Mammary epithelial cell (primary cell): ENCODE measurements around the gene HSD17B12.

Experiments
- EZH2 ChIP-seq: IDR thresholded peaks from 2 replicates; pipeline ENCODE4 v1.6.1; 2012; ENCODE audit warnings: low read length, inconsistent platforms, borderline replicate concordance
- TF ChIP-seq, protein P1 (sequence below), 2 donors: IDR thresholded peaks in 1 of 2; conservative IDR thresholded peaks in 1 of 2; 2 replicates each; pipeline ENCODE4 v1.5.1; 2011 to 2012; ENCODE audit warnings: inconsistent platforms in 2 of 2, low read length in 2 of 2, mild to moderate bottlenecking in 2 of 2, control low read depth in 1 of 2, low read depth in 1 of 2; ENCODE audit not compliant: insufficient read depth in 1 of 2; ENCODE audit errors: extremely low read depth in 1 of 2

DNA sequence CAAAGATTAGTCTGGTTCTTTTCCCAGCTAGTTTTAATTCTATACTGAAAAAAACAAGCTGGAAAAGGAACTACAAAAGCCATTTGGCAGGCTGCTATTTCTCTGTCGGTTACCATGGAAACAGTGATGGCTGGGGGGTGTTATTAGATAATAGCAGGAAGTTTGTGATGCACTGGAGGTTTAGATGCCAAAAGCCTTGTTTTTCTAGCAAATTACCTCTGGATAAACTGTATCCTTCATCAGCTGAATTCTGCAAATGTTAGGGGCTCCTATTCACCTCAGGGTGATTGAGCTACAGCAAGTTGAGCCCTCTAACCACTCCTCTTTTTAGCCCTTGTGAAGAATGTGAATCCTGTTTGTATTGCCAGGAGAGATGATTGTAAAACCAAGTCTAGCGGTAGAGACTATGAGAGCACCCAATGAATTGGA lies 225.3 kb downstream of the HSD17B12 start:
- TF ChIP-seq, protein P1, sequence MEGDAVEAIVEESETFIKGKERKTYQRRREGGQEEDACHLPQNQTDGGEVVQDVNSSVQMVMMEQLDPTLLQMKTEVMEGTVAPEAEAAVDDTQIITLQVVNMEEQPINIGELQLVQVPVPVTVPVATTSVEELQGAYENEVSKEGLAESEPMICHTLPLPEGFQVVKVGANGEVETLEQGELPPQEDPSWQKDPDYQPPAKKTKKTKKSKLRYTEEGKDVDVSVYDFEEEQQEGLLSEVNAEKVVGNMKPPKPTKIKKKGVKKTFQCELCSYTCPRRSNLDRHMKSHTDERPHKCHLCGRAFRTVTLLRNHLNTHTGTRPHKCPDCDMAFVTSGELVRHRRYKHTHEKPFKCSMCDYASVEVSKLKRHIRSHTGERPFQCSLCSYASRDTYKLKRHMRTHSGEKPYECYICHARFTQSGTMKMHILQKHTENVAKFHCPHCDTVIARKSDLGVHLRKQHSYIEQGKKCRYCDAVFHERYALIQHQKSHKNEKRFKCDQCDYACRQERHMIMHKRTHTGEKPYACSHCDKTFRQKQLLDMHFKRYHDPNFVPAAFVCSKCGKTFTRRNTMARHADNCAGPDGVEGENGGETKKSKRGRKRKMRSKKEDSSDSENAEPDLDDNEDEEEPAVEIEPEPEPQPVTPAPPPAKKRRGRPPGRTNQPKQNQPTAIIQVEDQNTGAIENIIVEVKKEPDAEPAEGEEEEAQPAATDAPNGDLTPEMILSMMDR (conservative IDR thresholded peaks at IDR 0.05 in 1 of 2, IDR thresholded peaks at IDR 0.05 in 1 of 2; ENCODE audit: extremely low read depth in 1 of 2, insufficient read depth in 1 of 2, low read depth in 1 of 2, low read length in 2 of 2): no peak
- TF ChIP-seq EZH2: no peak
